Left cardiac atrium (tissue), 4 donors: ENCODE measurements around the gene SRPX. TPM values are rescaled to one million over a fixed set of nuclear protein-coding genes. Genes with fewer than 3 reads are reported as not detected.

Experiments used
- ATAC-seq, 2 donors: fragments of 200-7000 bp; cut with Tn5 transposase; one replicate each; pipeline ENCODE4 v1.9.1; 2020; ENCODE audit warnings: mild to moderate bottlenecking in 2 of 2, moderate library complexity in 2 of 2
- DNase-seq: peaks from one replicate; pipeline ENCODE4 v3.0.0-alpha.2; 2020
- intact Hi-C, 2 donors: fragments of 100-400 bp; cut with DNase I; formaldehyde crosslinking; loops; one replicate each; pipeline versions ENCODE4 v1.14.1 to v1.15.1; 2022 to 2023
- total RNA-seq, 2 donors: library from RNA; stranded (reverse); fragmentation: NEBNext Ultra II Directional; extraction: Animal tissue kit (Norgen Biotek cat#: 25700); gene quantifications; one replicate each; pipeline ENCODE4 v1.2.1, GENCODE V29; 2021
- donor health status: DM: no; HTN: yes; CAD: no.
- donor health status: DM: no; HTN: yes; CAD: no; lungs with severe emphysema.
- donor health status: DM: yes; HTN: yes; CAD: no.
- donor health status: Dilated cardiomyopathy.

Gene SRPX
- total RNA-seq, 2 donors from 2014 or later: 101 to 108 TPM

DNA sequence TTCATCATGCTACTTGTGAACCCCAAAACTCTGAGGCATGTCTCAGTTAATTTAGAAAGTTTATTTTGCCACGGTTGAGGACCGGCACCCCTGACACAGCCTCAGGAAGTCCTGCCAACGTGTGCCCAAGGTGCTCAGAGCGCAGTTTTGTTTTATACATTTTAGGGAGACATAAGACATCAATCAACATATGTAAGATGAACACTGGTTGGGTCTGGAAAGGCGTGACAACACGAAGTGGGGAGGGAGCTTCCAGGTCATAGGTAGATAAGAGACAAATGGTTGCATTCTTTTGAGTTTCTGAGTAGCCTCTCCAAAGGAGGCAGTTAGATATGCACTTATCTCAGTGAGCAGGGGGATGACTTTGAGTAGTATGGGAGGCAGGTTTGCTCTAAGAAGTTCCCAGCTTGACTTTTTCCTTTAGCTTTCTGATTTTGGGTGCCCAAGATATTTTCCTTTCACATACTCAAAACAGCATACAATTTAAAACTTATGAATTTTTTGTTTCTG lies 115.4 kb downstream of the SRPX start:
- intact Hi-C loops: no loop called here
- no peak for DNase-seq
- ATAC-seq: no peak

GRCh38 chrX:38103857-38104812 lies 116.5 kb downstream of the SRPX start:
- DNase-seq (no peak), ATAC-seq (no peak)
- intact Hi-C loops: no loop called here

GRCh38 chrX:38102875-38103274 lies 117.8 kb downstream of the SRPX start:
- intact Hi-C loops: no loop called here

GRCh38 chrX:38102240-38102639 lies 118.4 kb downstream of the SRPX start:
- DNase-seq: no peak
- intact Hi-C loops: no loop called here
- ATAC-seq: no peak

More at GRCh38 chrX:38102875-38103274, 117.8 kb downstream of the SRPX start:
- DNase-seq: no peak
- ATAC-seq: no peak

- ATAC-seq (no peak), DNase-seq (no peak)
- intact Hi-C loops: no loop called here
Measured at GRCh38 chrX:38099688-38100087, 121.0 kb downstream of the SRPX start.

Other genes with a start within 250 kb of the SRPX start
- gene SYTL5, start 214.3 kb downstream of the SRPX start, total RNA-seq: under 1 TPM in 1 of 2 donors, not detected in 1; 0.39 TPM
- 10 to 100 TPM in 1 of 2 donors, 1 to 10 TPM in 1; 5.9 to 12.4 TPM for gene RPGR, start 106.6 kb upstream of the SRPX start, total RNA-seq
- under 1 TPM; 0.32 to 0.58 TPM for gene OTC, start 131.7 kb upstream of the SRPX start, total RNA-seq